GM21390 (cell line): ENCODE data around the gene STK10.

Experiments used
- ATAC-seq: cut with Tn5 transposase; IDR thresholded peaks from one replicate; pipeline ENCODE4 v1.9.1; 2021; ENCODE audit not compliant: unreplicated experiment

STK10 gene

GRCh38 chr5:172093559-172093958 lies 94.5 kb downstream of the STK10 start:
- ATAC-seq = no peak

GRCh38 chr5:172091956-172092732 lies 95.9 kb downstream of the STK10 start:
- no peak for ATAC-seq

GRCh38 chr5:172090976-172091547 lies 97.0 kb downstream of the STK10 start:
- no peak for ATAC-seq

GRCh38 chr5:172089298-172090117 lies 98.5 kb downstream of the STK10 start:
- ATAC-seq = no peak

- no peak for ATAC-seq
These were observed 99.2 kb downstream of the STK10 start for GRCh38 chr5:172088801-172089200.

DNA sequence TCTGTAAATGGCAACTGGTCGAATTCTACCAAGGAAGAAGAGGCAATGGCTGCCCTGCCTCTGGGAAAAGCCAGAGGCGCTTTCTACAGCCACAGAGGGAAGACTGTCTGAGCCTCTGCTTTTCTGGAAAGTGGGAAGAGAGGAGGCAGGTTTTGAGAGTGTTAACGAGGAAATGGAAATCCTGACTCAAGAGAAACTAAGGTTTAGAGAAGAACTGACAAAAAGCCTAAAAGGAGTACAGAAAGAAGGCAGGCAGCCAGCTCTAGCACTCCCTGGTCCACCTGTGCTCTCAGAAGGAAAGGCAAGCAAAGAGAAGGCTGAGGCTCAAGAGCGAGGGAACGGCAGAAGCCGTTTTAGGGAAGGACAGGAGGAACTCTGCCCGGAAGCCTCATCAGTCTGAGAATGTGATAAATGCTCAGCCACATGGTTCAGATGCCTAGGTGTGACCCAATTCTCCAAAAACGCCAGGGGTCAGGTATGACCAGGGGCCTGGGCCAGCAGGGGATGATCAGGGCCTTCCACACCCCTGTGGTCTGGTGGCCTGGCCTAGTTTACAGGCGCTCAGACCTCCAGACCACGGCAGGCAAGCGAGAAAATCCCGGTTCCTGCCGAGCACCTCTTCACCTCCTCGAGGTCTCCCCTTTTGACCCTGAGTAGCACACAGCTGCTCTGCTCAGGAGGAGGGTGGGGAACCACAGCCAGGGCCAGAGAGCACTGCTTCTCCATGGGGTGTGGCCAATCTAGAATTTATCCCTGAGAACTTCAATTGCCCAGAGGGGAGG lies 101.6 kb downstream of the STK10 start:
- no peak for ATAC-seq

DNA sequence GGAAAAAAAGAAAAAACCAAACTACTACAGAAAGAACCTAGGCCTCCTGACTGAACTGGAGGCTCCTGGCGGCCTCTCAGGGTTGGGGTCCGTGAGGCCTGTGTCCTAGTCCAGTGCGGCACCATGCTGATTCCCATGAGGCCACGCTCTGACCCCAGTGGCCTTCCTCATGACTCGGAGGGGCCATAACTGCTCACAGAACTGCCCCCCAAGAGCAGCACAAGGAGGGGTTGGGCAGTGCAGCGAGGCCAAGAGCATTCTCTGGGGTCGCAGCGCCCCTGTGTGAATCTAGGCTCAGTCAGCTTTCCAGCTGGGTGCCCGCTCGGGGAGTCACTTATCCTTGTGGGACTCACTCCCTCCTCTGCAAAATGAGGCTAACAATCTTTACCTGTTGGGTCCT lies 102.3 kb downstream of the STK10 start:
- no peak for ATAC-seq

- ATAC-seq = no peak
These were observed 105.8 kb downstream of the STK10 start for GRCh38 chr5:172082180-172082579.

DNA sequence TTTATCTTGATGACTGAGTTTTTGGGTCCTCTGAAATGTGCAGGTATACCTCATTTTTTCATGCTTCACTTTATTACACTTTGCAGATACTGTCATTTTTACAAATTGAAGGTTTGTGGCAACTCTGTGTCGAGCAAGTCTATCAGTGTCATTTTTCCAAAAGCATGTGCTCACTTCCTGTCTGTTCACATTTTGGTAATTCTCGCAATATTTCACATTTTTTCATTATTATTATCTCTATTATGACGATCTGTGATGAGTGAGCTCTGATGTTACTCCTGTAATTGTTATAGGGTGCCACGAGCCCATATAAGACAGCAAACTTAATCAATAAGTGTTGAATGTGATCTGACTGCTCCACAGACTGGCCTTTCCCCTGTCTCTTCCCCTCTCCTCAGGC lies 108.1 kb downstream of the STK10 start:
- no peak for ATAC-seq

GRCh38 chr5:172078726-172079345 lies 109.2 kb downstream of the STK10 start:
- no peak for ATAC-seq

GRCh38 chr5:172077664-172078425 lies 110.2 kb downstream of the STK10 start:
- ATAC-seq = no peak

DNA sequence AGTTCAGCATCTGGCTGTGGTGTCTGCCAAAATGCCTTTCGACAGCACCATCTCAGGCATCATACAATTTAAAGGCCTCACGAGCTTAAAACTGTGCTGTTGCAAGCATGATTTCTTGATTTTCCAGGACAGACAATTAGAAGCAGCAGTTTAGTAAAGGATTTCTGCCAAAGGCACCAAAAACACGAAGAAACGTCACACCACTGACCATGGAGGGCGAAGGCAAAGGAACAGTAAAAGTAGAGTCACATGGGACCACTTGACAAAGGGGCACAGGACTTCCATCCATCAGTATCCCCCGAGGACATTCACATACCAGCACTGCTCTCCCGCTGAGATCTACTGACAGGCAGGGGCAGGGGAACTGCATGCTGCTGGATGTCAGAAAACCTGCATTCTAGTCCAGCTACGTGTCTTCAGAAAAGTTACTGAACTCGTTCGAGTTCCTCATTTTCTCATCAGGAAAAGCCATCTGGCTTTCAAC lies 111.2 kb downstream of the STK10 start:
- ATAC-seq = no peak

GRCh38 chr5:172075656-172076055 lies 112.4 kb downstream of the STK10 start:
- ATAC-seq = no peak

- no peak for ATAC-seq
These were observed 113.1 kb downstream of the STK10 start for GRCh38 chr5:172074896-172075295.

- no peak for ATAC-seq
These were observed 116.6 kb downstream of the STK10 start for GRCh38 chr5:172071309-172071875.

- ATAC-seq = no peak
These were observed 122.5 kb downstream of the STK10 start for GRCh38 chr5:172065431-172066065.

DNA sequence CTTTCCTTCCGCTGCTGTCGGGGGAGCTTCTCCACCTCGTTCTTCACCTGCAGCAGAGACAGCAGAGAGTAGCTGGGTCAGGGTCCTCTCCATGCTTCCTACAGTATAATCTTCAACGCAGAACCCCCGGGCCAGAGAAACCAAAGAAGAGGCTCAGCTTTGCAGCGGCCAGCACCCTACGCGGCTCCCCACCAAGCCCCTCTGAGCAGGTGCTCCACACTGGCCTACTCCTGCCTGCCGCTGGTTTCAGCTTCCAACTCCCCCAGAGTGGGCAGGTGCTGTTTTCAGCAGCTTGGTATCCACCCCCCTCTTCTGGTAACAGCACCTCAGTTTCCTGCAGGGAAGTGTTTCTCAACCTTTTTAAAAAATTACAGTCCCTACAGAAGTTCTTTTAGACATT lies 123.3 kb downstream of the STK10 start:
- ATAC-seq = no peak

- ATAC-seq = no peak
These were observed 123.7 kb downstream of the STK10 start for GRCh38 chr5:172064358-172064757.
